Stimulated activated CD8-positive, alpha-beta memory T cell treated with anti-CD3 and anti-CD28 coated beads, Interleukin-12 subunit alpha, Interleukin-12 subunit beta, amount 100 ng/mL, for 4 hours (primary cell): ENCODE results near the gene PINLYP.
A peak's percentile ranks its signal among the peaks of the same experiment; 100 is the strongest.
"Not testable (repeated sequence)": the region's sequence is repeated elsewhere in the genome, so short reads cannot be mapped to it uniquely, and the experiment has no call there.

Experiments
- DNase-seq: peaks from one replicate; pipeline ENCODE4 v3.0.0-alpha.2; 2020; ENCODE audit warnings: low read depth

Gene PINLYP

GRCh38 chr19:43575156-43575950 is at the start of gene PINLYP, which contains the start of gene XRCC1:
TSS of gene PINLYP (plus strand) at chr19:43575801. CDS start at chr19:43577192, 1,391 bp downstream.
TSS of gene XRCC1 (minus strand) at chr19:43575527. CDS start at chr19:43575458, 69 bp downstream.
- DNase-seq: peak; percentile 89

- DNase-seq: no peak
Measured at GRCh38 chr19:43525836-43526771, 49.5 kb upstream of the PINLYP start.

- peak; percentile 57 for DNase-seq
Measured at GRCh38 chr19:43526884-43527859, 48.4 kb upstream of the PINLYP start, which contains the start of gene ETHE1. TSS of gene ETHE1 (minus strand) at chr19:43527201. CDS start at chr19:43527177, 24 bp downstream.

- no peak for DNase-seq
Measured at GRCh38 chr19:43527860-43528622, 47.6 kb upstream of the PINLYP start.

GRCh38 chr19:43532571-43532961 is 43.0 kb upstream of the PINLYP start:
- no peak for DNase-seq

GRCh38 chr19:43532962-43533545 is 42.5 kb upstream of the PINLYP start, which contains the start of gene ZNF575:
TSS of gene ZNF575 (plus strand) at chr19:43533188. CDS start at chr19:43534423, 1,235 bp downstream.
- peak; percentile 72 for DNase-seq

GRCh38 chr19:43533546-43534304 is 41.9 kb upstream of the PINLYP start:
- peak; percentile 79 for DNase-seq

- no peak for DNase-seq
Measured at GRCh38 chr19:43534305-43534815, 41.2 kb upstream of the PINLYP start.

- no peak for DNase-seq
Measured at GRCh38 chr19:43534816-43535761, 40.5 kb upstream of the PINLYP start.

- no peak for DNase-seq
Measured at GRCh38 chr19:43538922-43539321, 36.7 kb upstream of the PINLYP start.

GRCh38 chr19:43540381-43540780 is 35.2 kb upstream of the PINLYP start:
- DNase-seq: no peak

GRCh38 chr19:43541920-43542650 is 33.5 kb upstream of the PINLYP start:
- DNase-seq: no peak

- no peak for DNase-seq
Measured at GRCh38 chr19:43544077-43544476, 31.5 kb upstream of the PINLYP start.

GRCh38 chr19:43545276-43545675 is 30.3 kb upstream of the PINLYP start:
- no peak for DNase-seq

GRCh38 chr19:43545981-43546380 is 29.6 kb upstream of the PINLYP start:
- no peak for DNase-seq

GRCh38 chr19:43546581-43546980 is 29.0 kb upstream of the PINLYP start:
- no peak for DNase-seq

GRCh38 chr19:43547926-43548325 is 27.7 kb upstream of the PINLYP start:
- not testable (repeated sequence) for DNase-seq
